ENCODE measurements around the gene FREM2. TPM values are rescaled to one million over a fixed set of nuclear protein-coding genes. Genes with fewer than 3 reads are reported as not detected.

The FREM2 gene
- total RNA-seq, 1 donor from 2014 or later, result 4.6 TPM

DNA sequence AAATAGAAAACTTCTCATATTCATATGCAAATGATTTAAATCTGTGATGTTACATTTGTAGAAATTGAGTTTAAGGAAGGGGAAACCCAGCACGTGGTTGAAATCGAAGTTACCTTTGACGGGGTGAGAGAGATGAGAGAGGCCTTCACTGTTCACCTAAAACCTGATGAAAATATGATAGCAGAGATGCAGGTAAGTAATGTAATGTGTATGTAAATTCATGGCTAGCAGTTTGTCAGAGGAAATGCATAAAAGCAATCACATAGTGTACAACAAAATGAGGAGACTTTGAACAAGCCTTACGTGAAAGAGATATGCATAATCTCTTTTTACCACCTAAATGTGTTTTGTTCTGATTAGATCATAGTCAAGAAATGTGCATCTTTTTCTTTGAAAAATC is 169.2 kb downstream of the FREM2 start:
- TF ChIP-seq, protein P1, sequence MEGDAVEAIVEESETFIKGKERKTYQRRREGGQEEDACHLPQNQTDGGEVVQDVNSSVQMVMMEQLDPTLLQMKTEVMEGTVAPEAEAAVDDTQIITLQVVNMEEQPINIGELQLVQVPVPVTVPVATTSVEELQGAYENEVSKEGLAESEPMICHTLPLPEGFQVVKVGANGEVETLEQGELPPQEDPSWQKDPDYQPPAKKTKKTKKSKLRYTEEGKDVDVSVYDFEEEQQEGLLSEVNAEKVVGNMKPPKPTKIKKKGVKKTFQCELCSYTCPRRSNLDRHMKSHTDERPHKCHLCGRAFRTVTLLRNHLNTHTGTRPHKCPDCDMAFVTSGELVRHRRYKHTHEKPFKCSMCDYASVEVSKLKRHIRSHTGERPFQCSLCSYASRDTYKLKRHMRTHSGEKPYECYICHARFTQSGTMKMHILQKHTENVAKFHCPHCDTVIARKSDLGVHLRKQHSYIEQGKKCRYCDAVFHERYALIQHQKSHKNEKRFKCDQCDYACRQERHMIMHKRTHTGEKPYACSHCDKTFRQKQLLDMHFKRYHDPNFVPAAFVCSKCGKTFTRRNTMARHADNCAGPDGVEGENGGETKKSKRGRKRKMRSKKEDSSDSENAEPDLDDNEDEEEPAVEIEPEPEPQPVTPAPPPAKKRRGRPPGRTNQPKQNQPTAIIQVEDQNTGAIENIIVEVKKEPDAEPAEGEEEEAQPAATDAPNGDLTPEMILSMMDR (IDR thresholded peaks at IDR 0.05; ENCODE audit: unreplicated experiment), result no peak
- DNase-seq (ENCODE audit: low spot score), result no peak
- H3K27me3 Mint-ChIP-seq (ENCODE audit: unreplicated experiment), result peaks cover 2% of the 10 kb centered on the region
- H3K27ac Mint-ChIP-seq (ENCODE audit: unreplicated experiment), result no peak overlapping the region
- no peaks in the 10 kb centered on the region for H3K36me3 Mint-ChIP-seq (ENCODE audit: low read depth, unreplicated experiment)
- H3K4me1 Mint-ChIP-seq (ENCODE audit: unreplicated experiment), result no peaks in the 10 kb centered on the region
- no peak overlapping the region for H3K4me3 Mint-ChIP-seq (ENCODE audit: unreplicated experiment)
- H3K9me3 Mint-ChIP-seq (ENCODE audit: unreplicated experiment), result no peaks in the 10 kb centered on the region

DNA sequence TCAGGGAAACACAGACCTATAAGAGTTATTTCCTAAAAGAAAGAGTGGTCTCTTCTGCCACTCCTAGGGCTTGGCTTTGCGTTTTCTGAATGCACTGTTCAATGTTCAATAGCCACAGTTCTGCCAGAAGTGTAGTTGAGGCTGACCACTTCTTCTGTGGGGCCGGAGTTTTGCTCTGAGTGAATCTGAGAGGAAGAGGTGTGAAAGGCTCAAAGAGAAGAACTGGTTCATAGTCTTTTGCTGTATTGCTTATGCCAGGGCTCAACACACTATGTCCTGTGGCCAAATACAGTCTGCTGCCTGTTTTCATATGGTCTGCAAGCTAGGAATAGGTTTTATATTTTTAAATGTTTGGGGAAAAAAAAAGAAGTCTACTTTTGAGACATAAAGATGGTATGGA is 175.6 kb downstream of the FREM2 start:
- TF ChIP-seq, protein P1 (IDR thresholded peaks at IDR 0.05; ENCODE audit: unreplicated experiment), result no peak

DNA sequence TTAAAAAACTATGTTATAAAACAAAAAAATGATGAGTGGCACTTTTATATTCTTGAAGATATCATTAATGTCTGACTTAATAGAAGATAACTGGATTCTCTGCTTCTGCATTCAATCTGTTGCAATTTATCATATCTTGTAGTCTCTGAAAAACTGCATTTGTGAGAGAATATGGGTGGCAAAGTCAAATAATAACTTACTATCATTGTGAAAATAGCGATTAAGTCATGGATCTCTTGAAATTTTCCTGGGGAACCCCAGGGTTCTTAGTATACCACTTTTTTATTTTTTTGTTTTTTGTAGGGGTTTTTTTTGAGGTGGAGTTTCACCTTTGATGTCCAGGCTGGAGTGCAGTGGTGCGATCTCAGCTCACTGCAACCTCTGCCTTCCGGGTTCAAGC is 176.7 kb downstream of the FREM2 start:
- Mint-ChIP-seq H3K36me3 (ENCODE audit: low read depth, unreplicated experiment) (no peaks in the 10 kb centered on the region), H3K4me1 (ENCODE audit: unreplicated experiment) (no peaks in the 10 kb centered on the region), H3K27ac (ENCODE audit: unreplicated experiment) (no peak overlapping the region), H3K9me3 (ENCODE audit: unreplicated experiment) (no peaks in the 10 kb centered on the region), H3K27me3 (ENCODE audit: unreplicated experiment) (no peaks in the 10 kb centered on the region), H3K4me3 (ENCODE audit: unreplicated experiment) (no peak overlapping the region)
- no peak for DNase-seq (ENCODE audit: low spot score)
- TF ChIP-seq, protein P1 (IDR thresholded peaks at IDR 0.05; ENCODE audit: unreplicated experiment), result no peak

More for the DNA sequence above, 175.6 kb downstream of the FREM2 start:
- Mint-ChIP-seq H3K36me3 (ENCODE audit: low read depth, unreplicated experiment) (no peaks in the 10 kb centered on the region), H3K4me1 (ENCODE audit: unreplicated experiment) (no peaks in the 10 kb centered on the region), H3K9me3 (ENCODE audit: unreplicated experiment) (no peaks in the 10 kb centered on the region), H3K27me3 (ENCODE audit: unreplicated experiment) (no peaks in the 10 kb centered on the region), H3K4me3 (ENCODE audit: unreplicated experiment) (no peak overlapping the region), H3K27ac (ENCODE audit: unreplicated experiment) (no peak overlapping the region)
- no peak for DNase-seq (ENCODE audit: low spot score)

DNA sequence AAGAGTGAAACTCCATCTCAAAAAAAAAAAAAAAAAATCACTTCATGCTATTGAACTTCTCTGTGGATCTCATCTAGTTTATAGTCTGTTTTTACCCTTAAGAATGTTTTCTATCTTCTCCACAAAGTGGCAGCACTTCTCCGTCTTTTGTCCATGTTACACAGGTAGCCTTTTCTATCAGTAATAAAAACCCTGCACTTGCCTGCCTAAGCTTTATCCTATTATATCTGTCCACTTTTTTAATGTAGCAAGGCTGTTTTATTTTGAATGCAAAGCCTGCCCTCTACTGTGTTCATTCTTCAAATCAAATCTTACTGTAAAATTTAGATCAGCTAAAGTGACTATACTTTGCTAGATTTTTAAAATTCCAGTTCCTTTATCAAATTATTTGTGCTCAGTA is 179.8 kb downstream of the FREM2 start:
- H3K9me3 Mint-ChIP-seq (ENCODE audit: unreplicated experiment), result no peaks in the 10 kb centered on the region
- TF ChIP-seq, protein P1 (IDR thresholded peaks at IDR 0.05; ENCODE audit: unreplicated experiment), result no peak
- H3K36me3 Mint-ChIP-seq (ENCODE audit: low read depth, unreplicated experiment), result no peaks in the 10 kb centered on the region
- no peak overlapping the region for H3K27ac Mint-ChIP-seq (ENCODE audit: unreplicated experiment)
- DNase-seq (ENCODE audit: low spot score), result no peak
- no peaks in the 10 kb centered on the region for H3K27me3 Mint-ChIP-seq (ENCODE audit: unreplicated experiment)
- no peaks in the 10 kb centered on the region for H3K4me1 Mint-ChIP-seq (ENCODE audit: unreplicated experiment)
- H3K4me3 Mint-ChIP-seq (ENCODE audit: unreplicated experiment), result no peak overlapping the region

DNA sequence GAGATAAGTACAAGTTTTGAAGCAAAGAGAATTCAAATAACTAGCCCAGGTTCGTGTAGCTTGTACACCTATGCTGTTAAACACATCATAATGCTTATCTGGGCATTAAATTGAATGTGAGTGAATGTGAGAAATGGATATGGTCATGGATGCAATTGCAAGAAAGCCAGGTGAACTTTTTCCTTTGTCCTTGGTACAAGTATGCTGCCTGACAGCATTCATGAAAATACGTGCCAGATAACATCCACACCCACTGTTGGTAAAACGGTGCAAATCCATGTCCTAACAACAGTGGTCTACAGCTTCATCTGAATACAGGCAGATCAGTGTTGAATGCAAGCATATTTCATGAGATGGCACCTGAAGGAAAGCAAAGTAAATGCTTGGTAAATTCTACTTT is 181.5 kb downstream of the FREM2 start:
- no peaks in the 10 kb centered on the region for H3K9me3 Mint-ChIP-seq (ENCODE audit: unreplicated experiment)
- no peaks in the 10 kb centered on the region for H3K27me3 Mint-ChIP-seq (ENCODE audit: unreplicated experiment)
- no peaks in the 10 kb centered on the region for H3K4me1 Mint-ChIP-seq (ENCODE audit: unreplicated experiment)
- TF ChIP-seq, protein P1 (IDR thresholded peaks at IDR 0.05; ENCODE audit: unreplicated experiment), result no peak
- no peak overlapping the region for H3K27ac Mint-ChIP-seq (ENCODE audit: unreplicated experiment)
- no peaks in the 10 kb centered on the region for H3K36me3 Mint-ChIP-seq (ENCODE audit: low read depth, unreplicated experiment)
- H3K4me3 Mint-ChIP-seq (ENCODE audit: unreplicated experiment), result no peak overlapping the region
- no peak for DNase-seq (ENCODE audit: low spot score)

Data from endothelial cell (in vitro differentiated cells).